GM12878 (cell line): ENCODE data around the gene RAB44. TPM values are rescaled to one million over a fixed set of nuclear protein-coding genes. Genes with fewer than 3 reads are reported as not detected.
A peak's percentile ranks its signal among the peaks of the same experiment; 100 is the strongest.

Experiments
- ATAC-seq: fragments of 200-7000 bp; cut with Tn5 transposase; 3 replicates; pipeline ENCODE4 v1.9.1; 2020; ENCODE audit warnings: mild to moderate bottlenecking, moderate library complexity
- BruUV-seq: library from RNA; stranded (reverse); fragments of 400-500 nt; replicated peaks from 2 replicates; lab custom pipeline; 2021; lab: Mats Ljungman, UMichigan
- CTCF ChIA-PET: fragments of 300-600 bp; sonication (Branson Sonifier 250); formaldehyde crosslinking; extraction: SDS; loops from one replicate; lab custom pipeline; 2021; ENCODE audit warnings: inconsistent platforms; lab: Yijun Ruan, JAX
- POLR2A ChIA-PET: fragments of 350-600 bp; formaldehyde crosslinking; extraction: SDS; loops from one replicate; lab custom pipeline; 2021; ENCODE audit warnings: inconsistent platforms; lab: Charles Lee
- RAD21 ChIA-PET: fragments of 300-600 bp; sonication (Branson Sonifier 250); formaldehyde crosslinking; loops from one replicate; lab custom pipeline; 2023; ENCODE audit warnings: antibody characterized with exemption; ENCODE audit not compliant: unreplicated experiment; lab: Charles Lee
- SMC1A ChIA-PET: fragments of 300-600 bp; sonication (Branson Sonifier 250); formaldehyde crosslinking; loops from one replicate; lab custom pipeline; 2023; ENCODE audit not compliant: unreplicated experiment, uncharacterized antibody; lab: Charles Lee
- DNase-seq: peaks from one replicate; pipeline ENCODE4 v3.0.0-alpha.2; 2011; ENCODE audit warnings: low read depth, low spot score
- FAIRE-seq: peaks from 3 replicates; lab custom pipeline; 2011; peaks lifted over from hg19 to GRCh38; lab: Jason Lieb, UNC
- H2AFZ ChIP-seq: 2 replicates; pipeline ENCODE4 v1.6.0; 2011; ENCODE audit warnings: low read depth, low read length, control low read depth; ENCODE audit not compliant: control insufficient read depth
- H3K27ac ChIP-seq: 2 replicates; pipeline ENCODE4 v1.5.1; 2011; ENCODE audit warnings: control low read depth; ENCODE audit not compliant: control insufficient read depth, insufficient read depth
- H3K27me3 ChIP-seq, 2 experiments: replicated peaks in 1 of 2; 2 replicates each; pipeline versions ENCODE4 v1.6.0 to v1.6.1; 2011; ENCODE audit warnings: low read length in 1 of 2; ENCODE audit not compliant: control insufficient read depth in 2 of 2, insufficient read depth in 2 of 2
- H3K36me3 ChIP-seq, 2 experiments: 2 replicates each; pipeline ENCODE4 v1.5.1; 2011; ENCODE audit warnings: low read length in 1 of 2; ENCODE audit not compliant: control insufficient read depth in 2 of 2, insufficient read depth in 2 of 2
- H3K4me1 ChIP-seq: 2 replicates; pipeline ENCODE4 v1.6.1; 2011; ENCODE audit warnings: mild to moderate bottlenecking, low read length, moderate library complexity, mixed read lengths; ENCODE audit not compliant: control insufficient read depth, insufficient read depth
- H3K4me2 ChIP-seq: 2 replicates; pipeline ENCODE4 v1.6.0; 2011; ENCODE audit warnings: control low read depth; ENCODE audit not compliant: control insufficient read depth, insufficient read depth
- H3K4me3 ChIP-seq: fragments of 200-600 bp; sonication (generic); 2 replicates; pipeline ENCODE4 v1.5.1; 2016
- H3K79me2 ChIP-seq: 2 replicates; pipeline ENCODE4 v1.6.0; 2011; ENCODE audit warnings: low read length; ENCODE audit not compliant: control insufficient read depth, insufficient read depth
- H3K9ac ChIP-seq: 2 replicates; pipeline ENCODE4 v1.8.0; 2011; ENCODE audit warnings: low read length, control low read depth, mixed read lengths; ENCODE audit not compliant: control insufficient read depth, insufficient read depth
- H3K9me3 ChIP-seq: replicated peaks from 3 replicates; pipeline ENCODE4 v1.5.1; 2011; ENCODE audit warnings: mild to moderate bottlenecking, low read length; ENCODE audit not compliant: control insufficient read depth, insufficient read depth
- H4K20me1 ChIP-seq: 2 replicates; pipeline ENCODE4 v1.6.0; 2011; ENCODE audit not compliant: control insufficient read depth, insufficient read depth
- BACH1 ChIP-seq: fragments of 450-650 bp; IDR thresholded peaks from 2 replicates; pipeline ENCODE4 v1.6.1; 2017; ENCODE audit warnings: mild to moderate bottlenecking, borderline replicate concordance
- E2F8 ChIP-seq: fragments of 450-650 bp; IDR thresholded peaks from 2 replicates; pipeline ENCODE4 v1.6.1; 2018; ENCODE audit warnings: mild to moderate bottlenecking, low read depth, moderate library complexity; ENCODE audit not compliant: partially characterized antibody
- EGR1 ChIP-seq, 2 experiments: IDR thresholded peaks; 1 replicate in 1 of 2; 2 replicates in 1 of 2; pipeline ENCODE4 v1.6.1; 2011 to 2012; ENCODE audit warnings: low read depth in 2 of 2, low read length in 2 of 2, borderline replicate concordance in 1 of 2, mild to moderate bottlenecking in 1 of 2, moderate library complexity in 1 of 2
- IRF4 ChIP-seq: IDR thresholded peaks from 2 replicates; pipeline ENCODE4 v1.6.1; 2011; ENCODE audit warnings: low read depth, low read length
- MAX ChIP-seq: IDR thresholded peaks from 2 replicates; pipeline ENCODE4 v1.6.1; 2012; ENCODE audit warnings: low read depth, low read length, improper control_type of control experiment
- RB1 ChIP-seq: fragments of 450-650 bp; formaldehyde crosslinking; IDR thresholded peaks from 2 replicates; pipeline ENCODE4 v1.6.1; 2017; ENCODE audit warnings: mild to moderate bottlenecking, borderline replicate concordance
- YY1 ChIP-seq: IDR thresholded peaks from 2 replicates; pipeline ENCODE4 v1.6.1; 2011; ENCODE audit warnings: low read depth, mild to moderate bottlenecking, low read length
- ZNF274 ChIP-seq: IDR thresholded peaks from one replicate; pipeline ENCODE4 v1.8.0; 2011; ENCODE audit not compliant: insufficient read length, insufficient read depth
- WGBS: methylation state at CpG from one replicate; pipeline ENCODE4 v1.1.6; 2016; ENCODE audit warnings: low lambda C conversion rate; ENCODE audit not compliant: insufficient replicate concordance, insufficient coverage; ENCODE audit errors: missing lambda C conversion rate; 5-methylcytosine and 5-hydroxymethylcytosine counted together
- in situ Hi-C: fragments of 300-500 bp; cut with MboI; formaldehyde crosslinking; loops from 9 replicates; pipeline ENCODE4 v1.14.3; 2018; ENCODE audit warnings: mixed read lengths
- intact Hi-C: fragments of 100-400 bp; cut with micrococcal nuclease; formaldehyde crosslinking; loops from one replicate; pipeline ENCODE4 v1.14.2; 2022; ENCODE audit not compliant: unreplicated experiment
- polyA plus RNA-seq, 11 experiments: library from polyadenylated mRNA; depleted of rRNA in 4 of 11; unstranded in 6 of 11; stranded (reverse) in 5 of 11; fragments of >200 nt; fragmentation: Nextera tagmentation in 4 of 11; fragmentation: Illumina TruSeq in 1 of 11; extraction: Ambion mirVana in 4 of 11; extraction: Trizol in 1 of 11; gene quantifications; 1 replicate in 1 of 11; 2 replicates in 10 of 11; pipeline versions ENCODE4 v1.2.1 to v1.2.3, GENCODE V29; 2011 to 2016; ENCODE audit warnings: inconsistent platforms in 2 of 11, missing spikeins in 2 of 11, low read depth in 1 of 11
- total RNA-seq, 4 experiments: library from RNA; depleted of rRNA in 3 of 4; stranded (reverse); fragments of >200 nt in 3 of 4; fragmentation: Illumina TruSeq in 1 of 4; extraction: Trizol in 1 of 4; gene quantifications; 2 replicates each; pipeline versions ENCODE4 v1.2.1 to v1.2.3, GENCODE V29; 2013 to 2021

RAB44 gene
- total and polyA plus RNA-seq, 10 of the 15 experiments (the other 5 are each of a cell fraction or from before 2014, with no cell fraction given) = 0.01 to 0.08 (median 0.05) TPM; not detected in 2

GRCh38 chr6:36685166-36685924, 12.3 kb upstream of the RAB44 start (continued):
- TF ChIP-seq IRF4 (no peak), E2F8 (no peak), ZNF274 (no peak), BACH1 (peak; percentile 27; the same call in 1 of the 2 replicates), RB1 (no peak), YY1 (no peak), EGR1 (IDR thresholded peaks at IDR 0.05; ENCODE audit: borderline replicate concordance in 1 of 2, low read depth in 2 of 2, low read length in 2 of 2) (no peak)

- no peak overlapping the region for H3K4me3 ChIP-seq
- H3K9me3 ChIP-seq = no peaks in the 10 kb centered on the region; the same call in 2 of the 3 replicates
- no peak overlapping the region for H2AFZ ChIP-seq
- no peak overlapping the region for H3K4me2 ChIP-seq
- H4K20me1 ChIP-seq = peaks cover 15% of the 10 kb centered on the region
- ChIA-PET CTCF (interaction anchor here (0.7 to 5.8 kb wide), 6 partner anchors 39 to 87 kb away, joined by 3 to 28 read pairs (median 3); no protein-coding TSS in a partner anchor), POLR2A (interaction anchor here (1.2 to 1.4 kb wide), 2 partner anchors 9 to 35 kb away, joined by 3 to 5 read pairs; no protein-coding TSS in a partner anchor), RAD21 (interaction anchor here (10.6 kb wide), 1 partner anchor 70 kb away, joined by 124 read pairs; no protein-coding TSS in a partner anchor)
- H3K4me1 ChIP-seq = peaks cover 34% of the 10 kb centered on the region
- no peak for TF ChIP-seq MAX
- peak; percentile 56; the same call in 1 of the 2 replicates for TF ChIP-seq BACH1
- TF ChIP-seq, all 136 proteins: peak for 1
- no peak overlapping the region for H3K27ac ChIP-seq
- intact Hi-C loops = no loop called here
- SMC1A ChIA-PET = interaction anchor here (1.1 to 11.2 kb wide), 2 partner anchors 38 to 71 kb away, joined by 4 to 120 read pairs; no protein-coding TSS in a partner anchor
- no peak overlapping the region for H3K9ac ChIP-seq
- DNase-seq (no peak), ATAC-seq (no peak), FAIRE-seq (no peak)
- BruUV-seq = TSS peak; percentile 20
- peaks cover 31 to 38% of the 10 kb centered on the region in 2 experiments for H3K36me3 ChIP-seq
- H3K79me2 ChIP-seq = peaks cover 37% of the 10 kb centered on the region
- in situ Hi-C loops = no loop called here
- 81% methylated on average over 11 of the region's 11 CpGs for WGBS
- no peaks in the 10 kb centered on the region for H3K27me3 ChIP-seq
Observed at GRCh38 chr6:36685926-36686667, 11.5 kb upstream of the RAB44 start.
